ENCODE results near the gene ADGRB3. TPM values are rescaled to one million over a fixed set of nuclear protein-coding genes. Genes with fewer than 3 reads are reported as not detected.

ADGRB3 gene
- total and polyA plus RNA-seq, 2 donors (not counting 3 experiments of a cell fraction or from before 2014, with no cell fraction given): not detected

DNA sequence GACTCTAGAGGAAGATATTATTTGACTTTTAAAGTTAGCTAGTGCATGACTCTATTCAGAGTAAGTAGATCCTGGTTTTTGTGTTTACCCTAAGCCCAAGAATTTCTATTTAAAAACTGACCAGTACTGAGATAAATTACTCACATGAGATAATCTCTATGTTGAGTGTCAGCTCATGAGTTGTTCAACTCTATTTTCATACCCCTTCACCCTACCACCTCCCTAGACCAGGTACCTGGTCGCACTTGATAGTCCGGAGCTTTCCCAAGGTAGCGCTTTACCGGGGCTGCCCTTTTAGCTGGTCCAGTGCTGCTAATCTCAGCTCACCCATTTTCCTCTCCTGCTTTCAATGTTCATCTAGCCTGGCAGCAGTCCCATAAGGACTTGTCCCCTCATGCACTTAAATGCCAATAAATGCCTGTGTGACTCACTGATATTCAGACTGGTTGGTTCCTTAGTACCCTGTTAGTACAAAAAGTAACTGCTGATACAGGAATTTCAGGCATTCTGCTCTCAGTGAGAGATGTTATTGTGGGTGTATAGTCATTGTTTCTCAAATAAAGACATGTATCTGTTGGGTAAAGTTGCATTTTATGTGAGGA lies 503.9 kb downstream of the ADGRB3 start:
- Histone ChIP-seq H3K9me3 (replicated peaks; ENCODE audit: control insufficient read depth, insufficient read depth, low read length) (no peaks in the 10 kb centered on the region), H3K27ac (ENCODE audit: insufficient read depth, low read depth, low read length) (no peak overlapping the region), H3K9me1 (replicated peaks; ENCODE audit: control insufficient read depth, extremely low read depth, insufficient read depth, low read length) (no peaks in the 10 kb centered on the region), H3K9ac (replicated peaks; ENCODE audit: extremely low read depth, insufficient read depth, low read length) (no peak overlapping the region), H3K27me3 (ENCODE audit: control insufficient read depth in 2 of 2, insufficient read depth in 2 of 2, low read length in 2 of 2) (no peaks in the 10 kb centered on the region), H3K36me3 (ENCODE audit: control insufficient read depth in 2 of 2, extremely low read depth in 1 of 2, insufficient read depth in 2 of 2, low read length in 2 of 2) (no peaks in the 10 kb centered on the region), H3K79me2 (ENCODE audit: control insufficient read depth, insufficient read depth, low read length) (no peaks in the 10 kb centered on the region), H2AFZ (ENCODE audit: low read depth, low read length) (no peak overlapping the region), H3K4me1 (ENCODE audit: control insufficient read depth, extremely low read depth, insufficient read depth, low read length) (no peaks in the 10 kb centered on the region), H3K4me3 (replicated peaks in 1 of 3; ENCODE audit: insufficient read depth in 1 of 3, low read depth in 1 of 3, low read length in 3 of 3) (no peak overlapping the region), H4K20me1 (replicated peaks; ENCODE audit: control insufficient read depth, extremely low read depth, insufficient read depth, low read length) (no peaks in the 10 kb centered on the region), H3K4me2 (ENCODE audit: insufficient read depth, low read length) (no peak overlapping the region)
- ChIA-PET CTCF (no interaction called here), POLR2A (no interaction called here)
- no TSS peak for BruUV-seq (replicated peaks)
- DNase-seq (ENCODE audit: low read depth, low spot score) (no peak), FAIRE-seq (no peak)
- dilution Hi-C loops (cut with MboI; ENCODE audit: extremely low pct_ligation_motif_present, low sequenced_read_pairs): no loop called here
- TF ChIP-seq JUN (IDR thresholded peaks at IDR 0.05; ENCODE audit: borderline replicate concordance, insufficient read depth, insufficient read length, low read depth) (no peak), MYC (IDR thresholded peaks at IDR 0.05; ENCODE audit: low read depth, low read length) (no peak), POLR2A (IDR thresholded peaks at IDR 0.05; ENCODE audit: low read depth, low read length) (no peak), POLR2AphosphoS5 (IDR thresholded peaks at IDR 0.05; ENCODE audit: insufficient read depth, low read depth, low read length) (no peak), GATA2 (IDR thresholded peaks at IDR 0.05; ENCODE audit: insufficient read depth, insufficient read length, low read depth, low read length) (no peak), EZH2 (IDR thresholded peaks at IDR 0.05; ENCODE audit: borderline replicate concordance, low read depth, low read length, severe bottlenecking) (no peak), FOS (IDR thresholded peaks at IDR 0.05; ENCODE audit: borderline replicate concordance, insufficient read depth, low read length) (no peak)
- TF ChIP-seq, protein P1, sequence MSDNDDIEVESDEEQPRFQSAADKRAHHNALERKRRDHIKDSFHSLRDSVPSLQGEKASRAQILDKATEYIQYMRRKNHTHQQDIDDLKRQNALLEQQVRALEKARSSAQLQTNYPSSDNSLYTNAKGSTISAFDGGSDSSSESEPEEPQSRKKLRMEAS (IDR thresholded peaks at IDR 0.05; ENCODE audit: insufficient read depth, insufficient read length): no peak
- TF ChIP-seq, protein P2, sequence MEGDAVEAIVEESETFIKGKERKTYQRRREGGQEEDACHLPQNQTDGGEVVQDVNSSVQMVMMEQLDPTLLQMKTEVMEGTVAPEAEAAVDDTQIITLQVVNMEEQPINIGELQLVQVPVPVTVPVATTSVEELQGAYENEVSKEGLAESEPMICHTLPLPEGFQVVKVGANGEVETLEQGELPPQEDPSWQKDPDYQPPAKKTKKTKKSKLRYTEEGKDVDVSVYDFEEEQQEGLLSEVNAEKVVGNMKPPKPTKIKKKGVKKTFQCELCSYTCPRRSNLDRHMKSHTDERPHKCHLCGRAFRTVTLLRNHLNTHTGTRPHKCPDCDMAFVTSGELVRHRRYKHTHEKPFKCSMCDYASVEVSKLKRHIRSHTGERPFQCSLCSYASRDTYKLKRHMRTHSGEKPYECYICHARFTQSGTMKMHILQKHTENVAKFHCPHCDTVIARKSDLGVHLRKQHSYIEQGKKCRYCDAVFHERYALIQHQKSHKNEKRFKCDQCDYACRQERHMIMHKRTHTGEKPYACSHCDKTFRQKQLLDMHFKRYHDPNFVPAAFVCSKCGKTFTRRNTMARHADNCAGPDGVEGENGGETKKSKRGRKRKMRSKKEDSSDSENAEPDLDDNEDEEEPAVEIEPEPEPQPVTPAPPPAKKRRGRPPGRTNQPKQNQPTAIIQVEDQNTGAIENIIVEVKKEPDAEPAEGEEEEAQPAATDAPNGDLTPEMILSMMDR (IDR thresholded peaks at IDR 0.05; ENCODE audit: extremely low read depth in 1 of 2, insufficient read depth in 1 of 2, low read depth in 1 of 2, low read length in 2 of 2): no peak
- intact Hi-C loops (cut with micrococcal nuclease): no loop called here
